Stimulated activated naive CD8-positive, alpha-beta T cell treated with anti-CD3 and anti-CD28 coated beads, Interleukin-15, Interleukin-2, amounts not matched to agents 100 ng/mL and 50 ng/mL, for 24 hours (primary cell): ENCODE results near the gene MRPL33.

Source experiments
- H3K27ac Mint-ChIP-seq: one replicate; pipeline ENCODE4 v1.8.0; 2021; ENCODE audit warnings: mild to moderate bottlenecking, mixed read lengths
- H3K27me3 Mint-ChIP-seq: one replicate; pipeline ENCODE4 v1.8.0; 2021; ENCODE audit warnings: mixed read lengths
- H3K36me3 Mint-ChIP-seq: one replicate; pipeline ENCODE4 v1.8.0; 2021; ENCODE audit warnings: low read depth, mixed read lengths
- H3K4me1 Mint-ChIP-seq: one replicate; pipeline ENCODE4 v1.8.0; 2021; ENCODE audit warnings: low read depth, mixed read lengths
- H3K4me3 Mint-ChIP-seq: one replicate; pipeline ENCODE4 v1.8.0; 2021; ENCODE audit warnings: mild to moderate bottlenecking, mixed read lengths
- H3K9me3 Mint-ChIP-seq: one replicate; pipeline ENCODE4 v1.8.0; 2021; ENCODE audit warnings: mixed read lengths

Gene MRPL33

GRCh38 chr2:27771548-27772335, at the start of gene MRPL33:
TSS of gene MRPL33 (plus strand) at chr2:27771719. CDS start at chr2:27771778, 59 bp downstream.
- H3K4me1 Mint-ChIP-seq: peaks cover 51% of the 10 kb centered on the region
- H3K36me3 Mint-ChIP-seq: peaks cover 31% of the 10 kb centered on the region
- H3K27ac Mint-ChIP-seq: peak within 1 kb of the TSS; percentile 99
- peak within 1 kb of the TSS; percentile 100 for H3K4me3 Mint-ChIP-seq
- H3K9me3 Mint-ChIP-seq: no peaks in the 10 kb centered on the region
- no peaks in the 10 kb centered on the region for H3K27me3 Mint-ChIP-seq

GRCh38 chr2:27721884-27722485, 49.5 kb upstream of the MRPL33 start:
- Mint-ChIP-seq H3K9me3 (no peaks in the 10 kb centered on the region), H3K27me3 (peaks cover 9% of the 10 kb centered on the region), H3K4me1 (peaks cover 34% of the 10 kb centered on the region)

GRCh38 chr2:27723372-27724144, 48.0 kb upstream of the MRPL33 start:
- Mint-ChIP-seq H3K9me3 (no peaks in the 10 kb centered on the region), H3K36me3 (no peaks in the 10 kb centered on the region), H3K27ac (no peak overlapping the region), H3K4me3 (no peak overlapping the region), H3K4me1 (peaks cover 35% of the 10 kb centered on the region), H3K27me3 (peaks cover 4% of the 10 kb centered on the region)

More at GRCh38 chr2:27721884-27722485, 49.5 kb upstream of the MRPL33 start:
- H3K27ac Mint-ChIP-seq: no peak overlapping the region
- no peak overlapping the region for H3K4me3 Mint-ChIP-seq
- H3K36me3 Mint-ChIP-seq: no peaks in the 10 kb centered on the region

- H3K36me3 Mint-ChIP-seq: no peaks in the 10 kb centered on the region
These were observed 47.3 kb upstream of the MRPL33 start for GRCh38 chr2:27724191-27724590.

GRCh38 chr2:27724905-27725701, 46.4 kb upstream of the MRPL33 start:
- Mint-ChIP-seq H3K4me1 (peaks cover 28% of the 10 kb centered on the region), H3K27ac (no peak overlapping the region), H3K36me3 (no peaks in the 10 kb centered on the region)

More at GRCh38 chr2:27724191-27724590, 47.3 kb upstream of the MRPL33 start:
- Mint-ChIP-seq H3K4me1 (peaks cover 35% of the 10 kb centered on the region), H3K9me3 (no peaks in the 10 kb centered on the region), H3K27ac (no peak overlapping the region), H3K27me3 (peaks cover 4% of the 10 kb centered on the region), H3K4me3 (no peak overlapping the region)

GRCh38 chr2:27727257-27727656, 44.3 kb upstream of the MRPL33 start:
- no peak overlapping the region for H3K4me3 Mint-ChIP-seq
- no peaks in the 10 kb centered on the region for H3K36me3 Mint-ChIP-seq
- H3K9me3 Mint-ChIP-seq: no peaks in the 10 kb centered on the region
- peaks cover 7% of the 10 kb centered on the region for H3K4me1 Mint-ChIP-seq
- no peak overlapping the region for H3K27ac Mint-ChIP-seq
- H3K27me3 Mint-ChIP-seq: peaks cover 4% of the 10 kb centered on the region

More at GRCh38 chr2:27724905-27725701, 46.4 kb upstream of the MRPL33 start:
- Mint-ChIP-seq H3K4me3 (no peak overlapping the region), H3K27me3 (peaks cover 4% of the 10 kb centered on the region), H3K9me3 (no peaks in the 10 kb centered on the region)

- no peaks in the 10 kb centered on the region for H3K27me3 Mint-ChIP-seq
- no peak overlapping the region for H3K4me3 Mint-ChIP-seq
- no peaks in the 10 kb centered on the region for H3K36me3 Mint-ChIP-seq
- peaks cover 4% of the 10 kb centered on the region for H3K4me1 Mint-ChIP-seq
- H3K9me3 Mint-ChIP-seq: peaks cover under 1% of the 10 kb centered on the region
- no peak overlapping the region for H3K27ac Mint-ChIP-seq
These were observed 43.2 kb upstream of the MRPL33 start for GRCh38 chr2:27728081-27728858.

GRCh38 chr2:27729198-27729597, 42.3 kb upstream of the MRPL33 start:
- no peaks in the 10 kb centered on the region for H3K27me3 Mint-ChIP-seq
- H3K4me1 Mint-ChIP-seq: peaks cover 4% of the 10 kb centered on the region
- no peak overlapping the region for H3K4me3 Mint-ChIP-seq
- H3K9me3 Mint-ChIP-seq: peaks cover 5% of the 10 kb centered on the region
- no peaks in the 10 kb centered on the region for H3K36me3 Mint-ChIP-seq
- no peak overlapping the region for H3K27ac Mint-ChIP-seq

DNA sequence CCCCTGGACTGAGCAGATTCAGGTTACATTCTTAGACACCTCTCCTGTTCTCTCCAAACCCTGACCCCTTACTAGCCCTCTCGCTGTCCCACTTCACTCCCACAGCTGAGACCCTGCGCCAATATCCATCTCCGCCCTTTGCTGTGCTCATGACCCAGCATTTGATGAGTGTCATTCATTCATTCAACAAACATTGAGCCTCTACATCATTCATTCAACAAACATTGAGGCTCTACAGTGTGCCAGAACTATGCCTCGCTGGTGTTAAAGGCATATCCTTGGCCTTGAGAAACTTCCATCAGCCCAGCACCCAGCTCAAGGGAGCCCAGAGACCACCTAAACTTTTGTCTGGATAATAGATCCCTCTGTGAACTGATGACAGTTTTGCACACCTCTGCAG, 41.9 kb upstream of the MRPL33 start:
- no peak overlapping the region for H3K4me3 Mint-ChIP-seq
- H3K27ac Mint-ChIP-seq: no peak overlapping the region
- no peaks in the 10 kb centered on the region for H3K36me3 Mint-ChIP-seq

GRCh38 chr2:27730261-27730662, 41.3 kb upstream of the MRPL33 start:
- Mint-ChIP-seq H3K27ac (no peak overlapping the region), H3K36me3 (no peaks in the 10 kb centered on the region), H3K4me3 (no peak overlapping the region), H3K27me3 (no peaks in the 10 kb centered on the region), H3K9me3 (peaks cover 5% of the 10 kb centered on the region), H3K4me1 (peaks cover 13% of the 10 kb centered on the region)

More for the DNA sequence above, 41.9 kb upstream of the MRPL33 start:
- peaks cover 6% of the 10 kb centered on the region for H3K4me1 Mint-ChIP-seq
- H3K9me3 Mint-ChIP-seq: peaks cover 5% of the 10 kb centered on the region
- no peaks in the 10 kb centered on the region for H3K27me3 Mint-ChIP-seq

GRCh38 chr2:27730980-27731691, 40.4 kb upstream of the MRPL33 start:
- H3K36me3 Mint-ChIP-seq: no peaks in the 10 kb centered on the region
- H3K9me3 Mint-ChIP-seq: peaks cover 5% of the 10 kb centered on the region

GRCh38 chr2:27734305-27734704, 37.2 kb upstream of the MRPL33 start:
- H3K4me3 Mint-ChIP-seq: no peak overlapping the region
- H3K27me3 Mint-ChIP-seq: no peaks in the 10 kb centered on the region
- H3K9me3 Mint-ChIP-seq: peaks cover 5% of the 10 kb centered on the region
- H3K36me3 Mint-ChIP-seq: no peaks in the 10 kb centered on the region
- no peak overlapping the region for H3K27ac Mint-ChIP-seq
- peaks cover 19% of the 10 kb centered on the region for H3K4me1 Mint-ChIP-seq

More at GRCh38 chr2:27730980-27731691, 40.4 kb upstream of the MRPL33 start:
- no peaks in the 10 kb centered on the region for H3K27me3 Mint-ChIP-seq
- no peak overlapping the region for H3K27ac Mint-ChIP-seq
- no peak overlapping the region for H3K4me3 Mint-ChIP-seq
- peaks cover 18% of the 10 kb centered on the region for H3K4me1 Mint-ChIP-seq

GRCh38 chr2:27735263-27735904, 36.1 kb upstream of the MRPL33 start:
- peaks cover 5% of the 10 kb centered on the region for H3K9me3 Mint-ChIP-seq
- no peaks in the 10 kb centered on the region for H3K36me3 Mint-ChIP-seq
- peak overlapping the region; percentile 61 for H3K4me3 Mint-ChIP-seq
- peak overlapping the region; percentile 81 for H3K27ac Mint-ChIP-seq
- H3K4me1 Mint-ChIP-seq: peaks cover 19% of the 10 kb centered on the region
- H3K27me3 Mint-ChIP-seq: no peaks in the 10 kb centered on the region
